ENCODE results near the gene FKBP8.

Gene FKBP8

GRCh38 chr19:18500376-18500775 is 43.0 kb downstream of the FKBP8 start:
- DNase-seq (ENCODE audit: low spot score) (no peak), ATAC-seq (ENCODE audit: low read depth) (no peak)
- no peaks in the 10 kb centered on the region for H3K9me3 ChIP-seq (ENCODE audit: severe bottlenecking)
- no peaks in the 10 kb centered on the region for H3K36me3 ChIP-seq (ENCODE audit: low read depth)
- no peak for TF ChIP-seq CTCF (IDR thresholded peaks at IDR 0.05; ENCODE audit: poor library complexity, severe bottlenecking)
- no peak overlapping the region for H3K4me3 ChIP-seq (ENCODE audit: severe bottlenecking)
- H3K4me1 ChIP-seq (ENCODE audit: insufficient read depth, poor library complexity, severe bottlenecking) = peaks cover 20% of the 10 kb centered on the region
- H3K27ac ChIP-seq (ENCODE audit: poor library complexity, severe bottlenecking) = no peak overlapping the region
- no peaks in the 10 kb centered on the region for H3K27me3 ChIP-seq (ENCODE audit: insufficient read depth, poor library complexity, severe bottlenecking)

GRCh38 chr19:18499055-18499775 is 44.2 kb downstream of the FKBP8 start:
- ATAC-seq (ENCODE audit: low read depth) = no peak
- Histone ChIP-seq H3K9me3 (ENCODE audit: severe bottlenecking) (no peaks in the 10 kb centered on the region), H3K27me3 (ENCODE audit: insufficient read depth, poor library complexity, severe bottlenecking) (no peaks in the 10 kb centered on the region), H3K36me3 (ENCODE audit: low read depth) (no peaks in the 10 kb centered on the region), H3K4me3 (ENCODE audit: severe bottlenecking) (no peak overlapping the region), H3K27ac (ENCODE audit: poor library complexity, severe bottlenecking) (no peak overlapping the region), H3K4me1 (ENCODE audit: insufficient read depth, poor library complexity, severe bottlenecking) (peaks cover 24% of the 10 kb centered on the region)
- no peak for TF ChIP-seq CTCF (IDR thresholded peaks at IDR 0.05; ENCODE audit: poor library complexity, severe bottlenecking)
- DNase-seq (ENCODE audit: low spot score) = no peak

GRCh38 chr19:18496980-18497256 is 46.5 kb downstream of the FKBP8 start:
- Histone ChIP-seq H3K4me1 (ENCODE audit: insufficient read depth, poor library complexity, severe bottlenecking) (peaks cover 24% of the 10 kb centered on the region), H3K36me3 (ENCODE audit: low read depth) (no peaks in the 10 kb centered on the region), H3K27me3 (ENCODE audit: insufficient read depth, poor library complexity, severe bottlenecking) (no peaks in the 10 kb centered on the region), H3K27ac (ENCODE audit: poor library complexity, severe bottlenecking) (peak overlapping the region; percentile 76), H3K4me3 (ENCODE audit: severe bottlenecking) (no peak overlapping the region), H3K9me3 (ENCODE audit: severe bottlenecking) (no peaks in the 10 kb centered on the region)
- no peak for DNase-seq (ENCODE audit: low spot score)
- no peak for TF ChIP-seq CTCF (IDR thresholded peaks at IDR 0.05; ENCODE audit: poor library complexity, severe bottlenecking)
- ATAC-seq (ENCODE audit: low read depth) = no peak

GRCh38 chr19:18496167-18496979 is 47.0 kb downstream of the FKBP8 start:
- peak; percentile 29 for TF ChIP-seq CTCF (IDR thresholded peaks at IDR 0.05; ENCODE audit: poor library complexity, severe bottlenecking)
- ATAC-seq (ENCODE audit: low read depth) = peak; percentile 99
- Histone ChIP-seq H3K36me3 (ENCODE audit: low read depth) (no peaks in the 10 kb centered on the region), H3K27ac (ENCODE audit: poor library complexity, severe bottlenecking) (peak overlapping the region; percentile 76), H3K27me3 (ENCODE audit: insufficient read depth, poor library complexity, severe bottlenecking) (no peaks in the 10 kb centered on the region), H3K4me3 (ENCODE audit: severe bottlenecking) (no peak overlapping the region), H3K9me3 (ENCODE audit: severe bottlenecking) (no peaks in the 10 kb centered on the region), H3K4me1 (ENCODE audit: insufficient read depth, poor library complexity, severe bottlenecking) (peaks cover 24% of the 10 kb centered on the region)
- DNase-seq (ENCODE audit: low spot score) = no peak

All from RWPE2 (cell line).